ENCODE data around the gene KRT13. TPM values are rescaled to one million over a fixed set of nuclear protein-coding genes. Genes with fewer than 3 reads are reported as not detected.

The KRT13 gene
- not detected for total RNA-seq

DNA sequence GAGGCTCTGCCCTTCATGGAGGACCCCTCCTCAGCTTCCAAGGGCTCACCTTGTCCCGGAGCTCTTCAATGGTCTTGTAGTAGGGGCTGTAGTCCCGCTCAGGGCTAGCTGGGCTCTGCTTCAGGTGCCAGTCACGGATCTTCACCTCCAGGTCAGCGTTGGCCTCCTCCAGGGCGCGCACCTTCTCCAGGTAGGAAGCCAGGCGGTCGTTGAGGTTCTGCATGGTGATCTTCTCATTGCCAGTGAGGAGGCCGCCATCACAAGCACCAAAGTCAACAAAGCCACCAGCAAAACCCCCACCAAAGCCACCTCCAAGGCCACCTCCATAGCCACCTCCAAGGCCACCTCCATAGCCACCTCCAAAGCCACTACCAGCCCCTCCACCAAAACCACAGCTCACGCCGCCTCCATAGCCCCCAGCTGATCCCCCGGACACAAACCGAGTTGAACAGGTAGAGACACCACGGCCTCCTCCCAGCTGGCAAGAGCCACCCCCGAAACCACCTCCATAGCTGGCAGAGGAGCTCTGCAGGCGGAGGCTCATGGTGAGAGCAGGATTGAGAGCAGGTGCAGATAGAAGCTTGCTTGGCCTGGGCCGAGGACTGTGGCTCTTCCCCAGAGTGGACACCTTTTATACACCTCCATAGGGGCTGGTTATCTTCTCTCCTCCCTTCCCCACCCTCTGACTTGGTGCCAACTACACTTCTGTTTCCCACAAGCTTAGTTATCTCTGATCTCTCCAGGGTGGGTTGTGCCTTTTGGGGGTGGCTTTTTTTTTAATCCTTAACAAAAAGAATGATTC is at the start of gene KRT13:
TSS of gene KRT13 (minus strand) at position 606 of the 802 bp plus-strand sequence. CDS start at position 544, 62 bp downstream.
- Mint-ChIP-seq H3K4me1 (no peaks in the 10 kb centered on the region), H3K9me3 (no peaks in the 10 kb centered on the region), H3K4me3 (no peak within 1 kb of the TSS), H3K27ac (no peak within 1 kb of the TSS), H3K36me3 (no peaks in the 10 kb centered on the region), H3K27me3 (no peaks in the 10 kb centered on the region)
- POLR2A ChIA-PET = no interaction called here
- DNase-seq = no peak
- no peak for ATAC-seq (ENCODE audit: low read depth)

GRCh38 chr17:41553987-41554680 is 48.7 kb upstream of the KRT13 start:
- peaks cover 6% of the 10 kb centered on the region for H3K4me1 Mint-ChIP-seq
- ATAC-seq (ENCODE audit: low read depth) (no peak), DNase-seq (no peak)
- no peak overlapping the region for H3K4me3 Mint-ChIP-seq
- POLR2A ChIA-PET = no interaction called here
- peaks cover 23% of the 10 kb centered on the region for H3K27me3 Mint-ChIP-seq
- H3K9me3 Mint-ChIP-seq = no peaks in the 10 kb centered on the region
- no peak overlapping the region for H3K27ac Mint-ChIP-seq
- H3K36me3 Mint-ChIP-seq = no peaks in the 10 kb centered on the region

DNA sequence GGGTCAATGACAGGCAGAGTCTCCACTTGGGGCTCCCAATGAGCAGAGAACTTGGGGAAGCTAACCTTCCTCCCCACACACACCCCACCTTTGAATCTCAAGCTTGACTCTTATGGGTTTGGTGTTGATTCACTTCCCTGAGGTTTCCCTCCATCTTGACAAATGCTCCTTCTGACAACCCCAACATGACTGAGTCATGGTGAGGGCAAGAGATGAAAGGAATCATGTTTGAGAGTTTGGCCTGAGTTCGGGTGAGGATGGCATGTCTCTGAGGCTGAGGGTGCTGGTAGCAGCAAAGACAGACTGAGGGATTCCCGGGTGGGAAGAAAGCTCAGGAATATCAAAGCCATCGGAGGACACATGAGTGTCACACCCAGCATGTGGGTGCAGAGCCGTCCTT is 47.8 kb upstream of the KRT13 start:
- H3K4me1 Mint-ChIP-seq = peaks cover 11% of the 10 kb centered on the region
- no peak overlapping the region for H3K27ac Mint-ChIP-seq
- H3K36me3 Mint-ChIP-seq = no peaks in the 10 kb centered on the region
- H3K4me3 Mint-ChIP-seq = no peak overlapping the region
- no peaks in the 10 kb centered on the region for H3K9me3 Mint-ChIP-seq
- no peak for DNase-seq
- POLR2A ChIA-PET = no interaction called here
- no peak for ATAC-seq (ENCODE audit: low read depth)
- H3K27me3 Mint-ChIP-seq = peaks cover 21% of the 10 kb centered on the region

- no peak overlapping the region for H3K27ac Mint-ChIP-seq
- POLR2A ChIA-PET = no interaction called here
Measured at GRCh38 chr17:41552455-41552854, 47.0 kb upstream of the KRT13 start.

DNA sequence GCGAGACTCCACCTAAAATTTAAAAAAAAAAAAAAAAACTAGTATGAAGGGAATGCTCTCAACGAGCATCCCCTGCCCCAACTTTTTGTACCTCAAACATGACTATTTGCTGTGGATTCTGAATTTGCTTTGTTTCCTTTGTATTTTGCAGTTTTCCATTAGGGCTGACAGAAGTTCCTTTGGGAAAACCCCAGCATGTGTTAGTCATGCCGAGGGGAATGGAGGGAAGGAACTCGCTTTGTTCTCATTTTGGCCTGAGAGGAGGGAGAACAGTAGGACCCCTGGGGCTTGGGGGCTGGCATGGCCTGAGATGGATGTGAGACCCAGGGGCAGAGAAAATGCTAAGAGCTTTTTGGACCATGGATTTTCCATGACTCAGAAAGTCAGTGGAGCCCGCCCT is 46.0 kb upstream of the KRT13 start:
- peaks cover 11% of the 10 kb centered on the region for H3K27me3 Mint-ChIP-seq
- no peak overlapping the region for H3K4me3 Mint-ChIP-seq
- POLR2A ChIA-PET = no interaction called here
- H3K9me3 Mint-ChIP-seq = peaks cover 2% of the 10 kb centered on the region
- no peak overlapping the region for H3K27ac Mint-ChIP-seq
- no peak for DNase-seq
- H3K36me3 Mint-ChIP-seq = no peaks in the 10 kb centered on the region
- peaks cover 14% of the 10 kb centered on the region for H3K4me1 Mint-ChIP-seq
- no peak for ATAC-seq (ENCODE audit: low read depth)

More at GRCh38 chr17:41552455-41552854, 47.0 kb upstream of the KRT13 start:
- ATAC-seq (ENCODE audit: low read depth) (no peak), DNase-seq (no peak)
- H3K4me1 Mint-ChIP-seq = peaks cover 14% of the 10 kb centered on the region
- H3K9me3 Mint-ChIP-seq = peaks cover under 1% of the 10 kb centered on the region
- H3K36me3 Mint-ChIP-seq = no peaks in the 10 kb centered on the region
- no peak overlapping the region for H3K4me3 Mint-ChIP-seq
- H3K27me3 Mint-ChIP-seq = peaks cover 14% of the 10 kb centered on the region

GRCh38 chr17:41549596-41550039 is 44.2 kb upstream of the KRT13 start:
- POLR2A ChIA-PET = interaction anchor here (1.0 to 2.3 kb wide), 4 partner anchors 99 to 139 kb away, joined by 3 to 11 read pairs (median 4); partner anchors contain the start of gene EIF1
- DNase-seq (no peak), ATAC-seq (ENCODE audit: low read depth) (no peak)
- Mint-ChIP-seq H3K36me3 (no peaks in the 10 kb centered on the region), H3K4me1 (peaks cover 14% of the 10 kb centered on the region), H3K9me3 (peaks cover 2% of the 10 kb centered on the region), H3K4me3 (peak overlapping the region; percentile 70), H3K27ac (peak overlapping the region; percentile 81), H3K27me3 (peaks cover 6% of the 10 kb centered on the region)

DNA sequence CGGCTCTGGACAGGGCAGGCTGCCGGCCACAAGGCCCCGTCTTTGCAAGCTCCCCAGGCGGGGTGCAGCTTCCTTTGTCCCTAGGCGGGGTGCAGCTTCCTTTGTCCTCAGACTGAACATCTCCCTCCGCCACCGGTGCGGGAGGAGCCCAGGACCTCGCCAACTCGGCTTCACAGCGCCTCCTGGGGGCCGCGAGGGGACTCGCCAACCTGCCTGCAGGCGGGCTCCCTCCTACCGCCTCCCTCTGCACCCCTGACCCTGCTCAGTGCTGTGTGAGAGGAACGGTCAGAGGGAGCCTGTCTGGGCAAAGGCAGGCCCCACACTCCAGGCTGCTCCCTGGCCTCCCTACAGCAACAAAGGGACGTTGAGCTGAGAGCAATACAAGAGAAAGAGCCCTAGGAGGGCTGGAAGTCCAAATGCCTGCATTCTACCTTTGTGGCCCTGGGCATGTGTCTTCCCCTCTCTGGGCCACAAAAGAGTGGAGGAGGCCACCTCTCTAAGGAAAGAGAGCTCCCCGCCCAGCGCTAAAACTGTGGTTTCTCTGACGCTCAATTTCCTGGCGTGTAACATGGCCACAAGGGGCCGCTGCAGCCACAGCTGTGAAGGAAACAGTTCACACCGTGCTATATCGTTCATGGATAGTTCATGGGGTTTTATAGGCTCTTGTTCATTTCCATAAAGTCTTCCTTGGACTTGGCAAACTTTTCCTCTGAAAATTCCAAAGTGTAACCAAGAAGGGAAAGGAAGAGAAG is 43.6 kb upstream of the KRT13 start:
- H3K9me3 Mint-ChIP-seq = peaks cover 2% of the 10 kb centered on the region
- POLR2A ChIA-PET = interaction anchor here (0.6 to 2.3 kb wide), 5 partner anchors 100 to 140 kb away, joined by 3 to 11 read pairs (median 3); partner anchors contain the start of gene EIF1
- ATAC-seq (ENCODE audit: low read depth) (peak; percentile 91), DNase-seq (peak; percentile 89)
- peaks cover 6% of the 10 kb centered on the region for H3K27me3 Mint-ChIP-seq
- H3K27ac Mint-ChIP-seq = peak overlapping the region; percentile 81
- H3K4me1 Mint-ChIP-seq = peaks cover 14% of the 10 kb centered on the region
- peak overlapping the region; percentile 70 for H3K4me3 Mint-ChIP-seq
- no peaks in the 10 kb centered on the region for H3K36me3 Mint-ChIP-seq

GRCh38 chr17:41547921-41548843 is 42.8 kb upstream of the KRT13 start:
- DNase-seq (peak; percentile 36), ATAC-seq (ENCODE audit: low read depth) (no peak)
- POLR2A ChIA-PET = interaction anchor here (0.6 to 2.3 kb wide), 2 partner anchors 118 to 141 kb away, joined by 3 to 11 read pairs; partner anchors contain the start of gene EIF1
- H3K36me3 Mint-ChIP-seq = no peaks in the 10 kb centered on the region
- peaks cover 13% of the 10 kb centered on the region for H3K4me1 Mint-ChIP-seq
- peaks cover 2% of the 10 kb centered on the region for H3K9me3 Mint-ChIP-seq
- peak overlapping the region; percentile 70 for H3K4me3 Mint-ChIP-seq
- H3K27me3 Mint-ChIP-seq = peaks cover 4% of the 10 kb centered on the region
- no peak overlapping the region for H3K27ac Mint-ChIP-seq

DNA sequence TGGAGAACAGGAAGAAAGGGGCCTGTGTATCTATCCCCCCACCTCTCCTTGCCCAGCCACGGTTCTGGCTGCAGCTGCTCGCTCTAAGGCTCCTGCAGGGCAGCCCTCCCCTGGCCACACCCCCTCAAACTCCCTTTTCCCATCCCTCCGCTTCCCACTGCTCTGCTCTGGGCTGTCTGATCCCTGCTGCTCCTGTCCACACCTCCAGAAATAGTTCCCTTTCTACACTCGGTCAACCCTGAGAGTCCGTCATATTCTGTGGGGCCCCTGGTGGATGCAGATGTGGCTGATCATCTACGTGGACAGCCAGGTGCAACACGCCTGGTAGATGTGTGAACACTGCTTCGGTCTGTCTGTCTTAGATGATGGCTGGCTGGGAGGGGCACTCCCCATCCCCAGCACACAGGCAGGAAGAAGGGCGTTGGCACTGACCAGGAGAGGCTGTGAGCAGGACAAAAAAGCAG is 42.0 kb upstream of the KRT13 start:
- DNase-seq (no peak), ATAC-seq (ENCODE audit: low read depth) (no peak)
- peaks cover 2% of the 10 kb centered on the region for H3K9me3 Mint-ChIP-seq
- H3K36me3 Mint-ChIP-seq = no peaks in the 10 kb centered on the region
- H3K27ac Mint-ChIP-seq = no peak overlapping the region
- H3K27me3 Mint-ChIP-seq = peaks cover 7% of the 10 kb centered on the region
- H3K4me3 Mint-ChIP-seq = no peak overlapping the region
- peaks cover 12% of the 10 kb centered on the region for H3K4me1 Mint-ChIP-seq
- POLR2A ChIA-PET = no interaction called here

DNA sequence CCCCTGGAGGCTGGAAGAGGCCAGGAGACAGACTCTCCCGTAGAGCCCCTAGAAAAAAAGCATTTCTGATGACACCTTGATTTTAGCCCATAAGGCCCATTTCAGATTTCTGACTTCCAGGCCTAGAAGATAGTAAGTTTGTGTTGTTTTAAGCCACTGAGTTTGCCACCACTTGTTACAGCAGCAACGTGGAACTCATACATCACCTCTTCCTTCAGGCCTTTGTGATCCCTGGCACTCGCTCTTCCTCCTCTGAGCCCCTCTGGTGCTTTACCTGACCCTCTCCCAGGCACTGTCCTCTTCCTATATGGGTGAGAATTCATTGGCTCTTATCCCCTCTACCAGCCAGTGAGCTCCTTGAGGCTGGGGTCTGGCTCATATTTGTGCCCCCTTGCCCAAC is 41.4 kb upstream of the KRT13 start:
- ATAC-seq (ENCODE audit: low read depth) (no peak), DNase-seq (no peak)
- Mint-ChIP-seq H3K27ac (no peak overlapping the region), H3K4me3 (no peak overlapping the region), H3K9me3 (peaks cover 2% of the 10 kb centered on the region), H3K36me3 (no peaks in the 10 kb centered on the region), H3K27me3 (peaks cover 7% of the 10 kb centered on the region), H3K4me1 (peaks cover 12% of the 10 kb centered on the region)
- POLR2A ChIA-PET = no interaction called here

- H3K27me3 Mint-ChIP-seq = peaks cover 7% of the 10 kb centered on the region
- no peak overlapping the region for H3K27ac Mint-ChIP-seq
- no peaks in the 10 kb centered on the region for H3K36me3 Mint-ChIP-seq
- peaks cover 12% of the 10 kb centered on the region for H3K4me1 Mint-ChIP-seq
- DNase-seq = no peak
- H3K9me3 Mint-ChIP-seq = peaks cover 2% of the 10 kb centered on the region
- H3K4me3 Mint-ChIP-seq = no peak overlapping the region
- no peak for ATAC-seq (ENCODE audit: low read depth)
- POLR2A ChIA-PET = no interaction called here
Measured at GRCh38 chr17:41545829-41546410, 40.5 kb upstream of the KRT13 start.

DNA sequence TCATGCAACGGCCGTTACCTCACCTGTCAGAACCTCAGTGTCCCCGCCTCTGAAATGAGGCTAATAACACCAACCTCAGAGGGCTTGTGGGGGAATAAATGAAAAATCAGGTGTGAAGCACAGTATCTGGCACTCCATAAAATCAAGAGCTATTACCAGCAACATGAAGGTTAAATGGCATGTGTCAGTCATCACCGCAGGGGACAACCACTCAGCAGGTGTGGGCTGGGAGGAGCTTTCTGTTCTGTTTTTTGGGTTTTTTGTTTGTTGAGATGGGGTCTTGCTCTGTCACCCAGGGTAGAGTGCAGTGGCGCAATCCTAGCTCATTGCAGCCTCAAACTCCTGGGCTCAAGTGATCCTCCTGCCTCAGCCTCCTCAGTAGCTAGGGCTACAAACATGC is 39.5 kb upstream of the KRT13 start:
- Mint-ChIP-seq H3K27ac (no peak overlapping the region), H3K4me3 (no peak overlapping the region), H3K9me3 (peaks cover 2% of the 10 kb centered on the region), H3K27me3 (peaks cover 11% of the 10 kb centered on the region), H3K36me3 (no peaks in the 10 kb centered on the region), H3K4me1 (peaks cover 12% of the 10 kb centered on the region)
- POLR2A ChIA-PET = no interaction called here
- DNase-seq (no peak), ATAC-seq (ENCODE audit: low read depth) (no peak)

All from activated naive CD8-positive, alpha-beta T cell treated with anti-CD3 and anti-CD28 coated beads, Interleukin-2, amount 10 ng/mL, durations not matched to agents 7 days and 5 days (primary cell).